H9 (cell line): ENCODE measurements around the gene ACYP1. TPM values are rescaled to one million over a fixed set of nuclear protein-coding genes. Genes with fewer than 3 reads are reported as not detected.

Source experiments
- DNase-seq: peaks from one replicate; pipeline ENCODE4 v3.0.0-alpha.2; 2017
- H2AFZ ChIP-seq: one replicate; pipeline ENCODE4 v1.6.1; 2013; ENCODE audit warnings: mild to moderate bottlenecking, low read length, control low read depth, moderate library complexity
- H2AK5ac ChIP-seq: 2 replicates; pipeline ENCODE4 v1.6.1; 2013; ENCODE audit warnings: low read length, control low read depth, mixed read lengths; ENCODE audit not compliant: insufficient read length
- H2BK120ac ChIP-seq: one replicate; pipeline ENCODE4 v1.6.1; 2013; ENCODE audit warnings: low read depth, mild to moderate bottlenecking, low read length, control low read depth, inconsistent platforms; ENCODE audit not compliant: poor library complexity, severe bottlenecking
- H2BK12ac ChIP-seq: 2 replicates; pipeline ENCODE4 v1.6.1; 2013; ENCODE audit warnings: low read length, control low read depth, mixed read lengths, low read depth; ENCODE audit not compliant: insufficient read length
- H2BK15ac ChIP-seq: 2 replicates; pipeline ENCODE4 v1.6.1; 2013; ENCODE audit warnings: low read depth, low read length, control low read depth
- H2BK20ac ChIP-seq: one replicate; pipeline ENCODE4 v1.6.1; 2013; ENCODE audit warnings: low read depth, mild to moderate bottlenecking, low read length, control low read depth, inconsistent platforms; ENCODE audit not compliant: poor library complexity, severe bottlenecking
- H2BK5ac ChIP-seq: 2 replicates; pipeline ENCODE4 v1.6.1; 2013; ENCODE audit warnings: low read length, control low read depth, mixed read lengths; ENCODE audit not compliant: insufficient read length
- H3K14ac ChIP-seq: 2 replicates; pipeline ENCODE4 v1.6.1; 2013; ENCODE audit warnings: low read length, control low read depth; ENCODE audit not compliant: insufficient read depth
- H3K18ac ChIP-seq: 2 replicates; pipeline ENCODE4 v1.6.1; 2013; ENCODE audit warnings: low read depth, mild to moderate bottlenecking, mixed read lengths, low read length, control low read depth; ENCODE audit not compliant: insufficient read length
- H3K23ac ChIP-seq: 2 replicates; pipeline ENCODE4 v1.6.1; 2013; ENCODE audit warnings: low read length, control low read depth, mixed read lengths, low read depth; ENCODE audit not compliant: insufficient read length
- H3K23me2 ChIP-seq: 2 replicates; pipeline ENCODE4 v1.6.1; 2013; ENCODE audit warnings: low read depth, mild to moderate bottlenecking, mixed read lengths, low read length, control low read depth; ENCODE audit not compliant: insufficient read length, poor library complexity, severe bottlenecking
- H3K27ac ChIP-seq: 2 replicates; pipeline ENCODE4 v1.5.1; 2013; ENCODE audit warnings: low read length, control low read depth, mixed read lengths, low read depth; ENCODE audit not compliant: insufficient read length
- H3K27me3 ChIP-seq: 2 replicates; pipeline ENCODE4 v1.6.1; 2013; ENCODE audit warnings: low read length, control low read depth, inconsistent platforms; ENCODE audit not compliant: insufficient read depth
- H3K4ac ChIP-seq: 2 replicates; pipeline ENCODE4 v1.6.1; 2013; ENCODE audit warnings: low read depth, mild to moderate bottlenecking, control low read depth, inconsistent platforms, low read length, moderate library complexity
- H3K4me1 ChIP-seq: 2 replicates; pipeline ENCODE4 v1.6.1; 2013; ENCODE audit warnings: low read length, control low read depth, inconsistent platforms; ENCODE audit not compliant: insufficient read depth
- H3K4me2 ChIP-seq: 2 replicates; pipeline ENCODE4 v1.6.1; 2013; ENCODE audit warnings: low read length, control low read depth, mixed read lengths; ENCODE audit not compliant: insufficient read length, insufficient read depth
- H3K56ac ChIP-seq: 2 replicates; pipeline ENCODE4 v1.6.1; 2013; ENCODE audit warnings: low read depth, mild to moderate bottlenecking, mixed read lengths, low read length, control low read depth; ENCODE audit not compliant: insufficient read length
- H3K79me1 ChIP-seq: 2 replicates; pipeline ENCODE4 v1.6.1; 2013; ENCODE audit warnings: low read depth, mild to moderate bottlenecking, moderate library complexity, low read length, control low read depth, inconsistent platforms; ENCODE audit not compliant: insufficient read depth, poor library complexity, severe bottlenecking
- H3K79me2 ChIP-seq: 2 replicates; pipeline ENCODE4 v1.6.1; 2013; ENCODE audit warnings: low read length, control low read depth, inconsistent platforms; ENCODE audit not compliant: insufficient read depth
- H3K9ac ChIP-seq: 2 replicates; pipeline ENCODE4 v1.6.1; 2013; ENCODE audit warnings: low read length, control low read depth, mixed read lengths; ENCODE audit not compliant: insufficient read length; ENCODE audit errors: extremely low read depth
- H3K9me3 ChIP-seq: one replicate; pipeline ENCODE4 v1.6.1; 2013; ENCODE audit warnings: low read depth, low read length, inconsistent platforms; ENCODE audit not compliant: control insufficient read depth
- H3T11ph ChIP-seq: one replicate; pipeline ENCODE4 v1.6.1; 2013; ENCODE audit warnings: mild to moderate bottlenecking, low read length, control low read depth, inconsistent platforms
- H4K20me1 ChIP-seq: one replicate; pipeline ENCODE4 v1.6.1; 2013; ENCODE audit not compliant: control insufficient read depth, insufficient read length, insufficient read depth
- H4K5ac ChIP-seq: 2 replicates; pipeline ENCODE4 v1.6.1; 2013; ENCODE audit warnings: low read depth, mild to moderate bottlenecking, mixed read lengths, low read length, control low read depth; ENCODE audit not compliant: insufficient read length
- H4K8ac ChIP-seq: replicated peaks from 2 replicates; pipeline ENCODE4 v1.6.1; 2013; ENCODE audit warnings: low read length, control low read depth, mixed read lengths, low read depth; ENCODE audit not compliant: insufficient read length
- H4K91ac ChIP-seq: 2 replicates; pipeline ENCODE4 v1.6.1; 2013; ENCODE audit warnings: low read depth, mild to moderate bottlenecking, moderate library complexity, mixed read lengths, low read length, control low read depth; ENCODE audit not compliant: insufficient read length
- H3K27ac Mint-ChIP-seq, 3 experiments: 2 replicates in 2 of 3; 3 replicates in 1 of 3; pipeline ENCODE4 v1.8.0; 2020 to 2021; ENCODE audit warnings: mixed read lengths in 3 of 3, mild to moderate bottlenecking in 1 of 3, moderate library complexity in 1 of 3
- H3K27me3 Mint-ChIP-seq: 2 replicates; pipeline ENCODE4 v1.8.0; 2021; ENCODE audit warnings: low read depth, mild to moderate bottlenecking, moderate library complexity, mixed read lengths
- H3K36me3 Mint-ChIP-seq, 3 experiments: 2 replicates in 2 of 3; 3 replicates in 1 of 3; pipeline ENCODE4 v1.8.0; 2020 to 2021; ENCODE audit warnings: low read depth in 3 of 3, mixed read lengths in 3 of 3; ENCODE audit not compliant: insufficient read depth in 1 of 3
- H3K4me1 Mint-ChIP-seq, 2 experiments: 2 replicates each; pipeline ENCODE4 v1.8.0; 2020; ENCODE audit warnings: mixed read lengths in 2 of 2
- H3K4me3 Mint-ChIP-seq, 2 experiments: 2 replicates in 1 of 2; 3 replicates in 1 of 2; pipeline ENCODE4 v1.8.0; 2020 to 2021; ENCODE audit warnings: mild to moderate bottlenecking in 2 of 2, mixed read lengths in 2 of 2, moderate library complexity in 1 of 2
- H3K9me3 Mint-ChIP-seq, 2 experiments: 2 replicates in 1 of 2; 3 replicates in 1 of 2; pipeline ENCODE4 v1.8.0; 2020; ENCODE audit warnings: mild to moderate bottlenecking in 2 of 2, mixed read lengths in 2 of 2, moderate library complexity in 1 of 2
- total RNA-seq: library from RNA; stranded (reverse); gene quantifications from 2 replicates; pipeline ENCODE4 v1.2.1, GENCODE V29; 2021
- TF ChIP-seq, protein P1 (sequence below): fragments of 200-600 bp; sonication (generic); conservative IDR thresholded peaks from 3 replicates; pipeline ENCODE4 v1.8.0; 2021; ENCODE audit warnings: antibody characterized with exemption, mild to moderate bottlenecking

Gene ACYP1
- total RNA-seq, 1 experiment from 2014 or later, result 18.9 TPM

DNA sequence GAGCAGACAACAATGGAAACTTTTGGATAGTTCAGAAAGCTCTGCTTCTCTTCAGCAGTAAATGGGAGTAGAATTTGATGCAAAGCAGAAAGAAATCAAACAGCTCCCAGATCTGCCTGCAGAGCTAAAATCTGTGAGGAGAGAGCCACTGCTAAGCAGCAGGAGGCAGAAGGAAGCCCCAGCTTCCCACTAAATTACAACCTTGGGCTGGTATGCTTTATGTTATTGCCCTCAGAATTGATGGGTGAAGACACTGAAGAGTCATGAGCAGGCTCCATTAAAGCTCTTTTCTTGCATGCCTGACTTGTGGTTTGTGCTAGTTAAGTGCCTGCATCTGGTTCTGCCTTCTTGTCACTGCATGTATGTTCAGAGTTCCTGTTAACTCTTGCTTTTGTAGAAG, 14.0 kb upstream of the ACYP1 start:
- no peak overlapping the region for H3K4me3 Mint-ChIP-seq
- H3K36me3 Mint-ChIP-seq, result peaks cover 0 to 12% (median 2%) of the 10 kb centered on the region in 3 experiments; a peak in 3 of 7 replicates
- no peak overlapping the region for H2AFZ ChIP-seq
- H3K23me2 ChIP-seq, result no peaks in the 10 kb centered on the region
- H2BK15ac ChIP-seq, result no peak overlapping the region
- TF ChIP-seq, protein P1, sequence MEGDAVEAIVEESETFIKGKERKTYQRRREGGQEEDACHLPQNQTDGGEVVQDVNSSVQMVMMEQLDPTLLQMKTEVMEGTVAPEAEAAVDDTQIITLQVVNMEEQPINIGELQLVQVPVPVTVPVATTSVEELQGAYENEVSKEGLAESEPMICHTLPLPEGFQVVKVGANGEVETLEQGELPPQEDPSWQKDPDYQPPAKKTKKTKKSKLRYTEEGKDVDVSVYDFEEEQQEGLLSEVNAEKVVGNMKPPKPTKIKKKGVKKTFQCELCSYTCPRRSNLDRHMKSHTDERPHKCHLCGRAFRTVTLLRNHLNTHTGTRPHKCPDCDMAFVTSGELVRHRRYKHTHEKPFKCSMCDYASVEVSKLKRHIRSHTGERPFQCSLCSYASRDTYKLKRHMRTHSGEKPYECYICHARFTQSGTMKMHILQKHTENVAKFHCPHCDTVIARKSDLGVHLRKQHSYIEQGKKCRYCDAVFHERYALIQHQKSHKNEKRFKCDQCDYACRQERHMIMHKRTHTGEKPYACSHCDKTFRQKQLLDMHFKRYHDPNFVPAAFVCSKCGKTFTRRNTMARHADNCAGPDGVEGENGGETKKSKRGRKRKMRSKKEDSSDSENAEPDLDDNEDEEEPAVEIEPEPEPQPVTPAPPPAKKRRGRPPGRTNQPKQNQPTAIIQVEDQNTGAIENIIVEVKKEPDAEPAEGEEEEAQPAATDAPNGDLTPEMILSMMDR, result no peak
- H3K18ac ChIP-seq, result no peak overlapping the region
- no peaks in the 10 kb centered on the region for H3K27me3 ChIP-seq
- no peak overlapping the region for H4K91ac ChIP-seq
- no peak overlapping the region for H3K4me2 ChIP-seq
- no peaks in the 10 kb centered on the region for H3K4me1 ChIP-seq
- DNase-seq, result no peak
- H4K20me1 ChIP-seq, result no peaks in the 10 kb centered on the region
- no peak overlapping the region for H3K9ac ChIP-seq
- H3K14ac ChIP-seq, result no peak overlapping the region
- H3K23ac ChIP-seq, result no peak overlapping the region
- no peak overlapping the region for H3K27ac Mint-ChIP-seq
- no peak overlapping the region for H3K56ac ChIP-seq
- no peak overlapping the region for H2BK20ac ChIP-seq
- H3K27me3 Mint-ChIP-seq, result no peaks in the 10 kb centered on the region
- H3K9me3 Mint-ChIP-seq, result no peaks in the 10 kb centered on the region
- H3T11ph ChIP-seq, result no peak overlapping the region
- no peaks in the 10 kb centered on the region for H3K9me3 ChIP-seq
- H3K27ac ChIP-seq, result no peak overlapping the region
- no peak overlapping the region for H2BK12ac ChIP-seq
- H3K79me2 ChIP-seq, result no peaks in the 10 kb centered on the region
- H3K4me1 Mint-ChIP-seq, result no peaks in the 10 kb centered on the region
- H2AK5ac ChIP-seq, result no peak overlapping the region
- H3K79me1 ChIP-seq, result no peaks in the 10 kb centered on the region
- H4K8ac ChIP-seq, result no peak overlapping the region
- no peak overlapping the region for H2BK5ac ChIP-seq
- H4K5ac ChIP-seq, result no peak overlapping the region
- H2BK120ac ChIP-seq, result no peak overlapping the region
- H3K4ac ChIP-seq, result no peak overlapping the region
